ENCODE measurements around the gene OPTC.

GRCh38 chr1:203511930-203512329, 18.0 kb downstream of the OPTC start:
- TF ChIP-seq CTCF (IDR thresholded peaks at IDR 0.05) (no peak), EZH2 (IDR thresholded peaks at IDR 0.05; ENCODE audit: borderline replicate concordance, insufficient read depth, low read depth, low read length, poor library complexity, severe bottlenecking) (no peak)

Data from B cell (primary cell).